ENCODE measurements around the gene TMEM114. TPM values are rescaled to one million over a fixed set of nuclear protein-coding genes. Genes with fewer than 3 reads are reported as not detected.

Gene TMEM114
- 1.8 TPM in 2 replicates for total RNA-seq
- long read RNA-seq = 0 reads

DNA sequence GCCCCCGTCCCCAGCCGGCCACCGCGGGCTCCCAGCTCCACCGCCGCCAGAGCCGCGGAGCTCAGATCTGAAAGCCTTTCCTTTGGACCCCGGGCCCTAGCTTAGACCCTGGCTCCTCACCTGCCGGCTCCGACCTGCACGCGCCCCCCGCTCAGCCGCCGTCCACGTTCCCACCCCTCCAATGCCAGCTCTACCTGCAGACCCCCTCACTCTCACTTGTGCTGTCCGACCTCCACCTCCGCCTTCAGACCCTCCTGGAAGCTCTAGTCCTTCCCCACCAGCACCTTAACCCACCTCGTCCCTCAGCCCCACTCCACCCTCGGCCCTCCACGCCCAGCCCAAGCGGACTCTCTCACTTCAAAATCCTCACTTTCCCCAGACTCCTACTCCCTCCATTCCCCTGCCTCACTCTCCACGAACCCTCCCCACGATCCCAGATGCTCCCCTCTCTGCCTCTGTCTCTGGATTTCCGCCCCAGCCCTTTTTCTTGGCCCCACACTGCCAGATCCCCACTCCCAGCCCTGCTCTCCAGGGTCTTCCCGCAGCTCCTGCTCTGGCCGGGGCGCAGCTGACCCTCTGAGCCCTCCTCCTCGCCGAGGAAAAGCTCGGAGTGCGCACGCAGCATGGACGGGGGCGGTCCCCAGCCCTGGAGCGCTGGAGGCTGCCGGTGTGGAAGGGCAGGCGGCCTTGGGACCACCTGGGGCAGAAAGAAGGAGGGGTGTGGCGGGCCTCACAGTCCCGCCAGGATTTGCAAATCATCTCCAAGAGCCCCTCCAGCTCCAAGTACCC is at the start of gene TMEM114:
Gene TMEM114 (minus strand): TSS at position 612 of the 789 bp plus-strand sequence. CDS start 673 bp downstream, outside the sequence.
- Mint-ChIP-seq H3K27ac (no peak within 1 kb of the TSS), H3K9me3 (ENCODE audit: low read depth) (no peaks in the 10 kb centered on the region), H3K4me1 (ENCODE audit: low read depth) (peaks cover 5% of the 10 kb centered on the region), H3K36me3 (ENCODE audit: insufficient read depth) (no peaks in the 10 kb centered on the region), H3K4me3 (ENCODE audit: low read depth) (peak within 1 kb of the TSS; percentile 56), H3K27me3 (peaks cover 35% of the 10 kb centered on the region)
- no peak for TF ChIP-seq CTCF (IDR thresholded peaks at IDR 0.05; ENCODE audit: unreplicated experiment)
- peak; percentile 39 for DNase-seq (ENCODE audit: low spot score, unreplicated experiment)

DNA sequence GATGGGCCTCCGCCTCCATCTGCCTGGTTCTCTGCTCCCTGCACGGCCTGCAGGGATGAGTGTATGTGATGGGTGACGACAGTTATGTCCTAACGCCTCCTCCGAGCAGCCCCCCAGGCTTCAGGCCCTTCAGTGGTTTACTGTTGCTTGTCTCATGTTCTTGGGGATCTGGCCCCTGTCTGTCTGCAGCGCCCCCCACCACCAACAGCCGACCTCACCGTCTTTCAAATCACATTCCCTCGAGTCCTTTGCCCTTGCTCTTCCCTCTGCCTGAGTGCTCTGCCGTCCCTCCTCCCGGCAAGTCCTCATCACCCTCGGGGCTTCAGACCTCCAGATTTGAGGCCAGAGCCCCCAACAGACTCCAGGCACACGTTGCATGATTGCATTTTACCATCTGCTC is 49.4 kb upstream of the TMEM114 start:
- Mint-ChIP-seq H3K36me3 (ENCODE audit: insufficient read depth) (peaks cover 30% of the 10 kb centered on the region), H3K4me1 (ENCODE audit: low read depth) (no peaks in the 10 kb centered on the region), H3K27me3 (no peaks in the 10 kb centered on the region)

GRCh38 chr16:8634991-8635736 is 44.9 kb upstream of the TMEM114 start:
- H3K9me3 Mint-ChIP-seq (ENCODE audit: low read depth) = no peaks in the 10 kb centered on the region
- peak; percentile 19 for DNase-seq (ENCODE audit: low spot score, unreplicated experiment)

More for the DNA sequence above, 49.4 kb upstream of the TMEM114 start:
- Mint-ChIP-seq H3K27ac (no peak overlapping the region), H3K9me3 (ENCODE audit: low read depth) (no peaks in the 10 kb centered on the region), H3K4me3 (ENCODE audit: low read depth) (no peak overlapping the region)
- no peak for TF ChIP-seq CTCF (IDR thresholded peaks at IDR 0.05; ENCODE audit: unreplicated experiment)
- DNase-seq (ENCODE audit: low spot score, unreplicated experiment) = no peak

GRCh38 chr16:8632675-8633182 is 42.4 kb upstream of the TMEM114 start:
- no peak for DNase-seq (ENCODE audit: low spot score, unreplicated experiment)
- TF ChIP-seq CTCF (IDR thresholded peaks at IDR 0.05; ENCODE audit: unreplicated experiment) = no peak
- no peaks in the 10 kb centered on the region for H3K27me3 Mint-ChIP-seq
- H3K9me3 Mint-ChIP-seq (ENCODE audit: low read depth) = no peaks in the 10 kb centered on the region
- no peak overlapping the region for H3K4me3 Mint-ChIP-seq (ENCODE audit: low read depth)
- H3K27ac Mint-ChIP-seq = no peak overlapping the region
- H3K36me3 Mint-ChIP-seq (ENCODE audit: insufficient read depth) = peaks cover 26% of the 10 kb centered on the region
- H3K4me1 Mint-ChIP-seq (ENCODE audit: low read depth) = no peaks in the 10 kb centered on the region

More at GRCh38 chr16:8634991-8635736, 44.9 kb upstream of the TMEM114 start:
- Mint-ChIP-seq H3K27ac (peak overlapping the region; percentile 35), H3K27me3 (no peaks in the 10 kb centered on the region), H3K4me1 (ENCODE audit: low read depth) (no peaks in the 10 kb centered on the region), H3K4me3 (ENCODE audit: low read depth) (no peak overlapping the region), H3K36me3 (ENCODE audit: insufficient read depth) (peaks cover 11% of the 10 kb centered on the region)
- TF ChIP-seq CTCF (IDR thresholded peaks at IDR 0.05; ENCODE audit: unreplicated experiment) = peak; percentile 86

DNA sequence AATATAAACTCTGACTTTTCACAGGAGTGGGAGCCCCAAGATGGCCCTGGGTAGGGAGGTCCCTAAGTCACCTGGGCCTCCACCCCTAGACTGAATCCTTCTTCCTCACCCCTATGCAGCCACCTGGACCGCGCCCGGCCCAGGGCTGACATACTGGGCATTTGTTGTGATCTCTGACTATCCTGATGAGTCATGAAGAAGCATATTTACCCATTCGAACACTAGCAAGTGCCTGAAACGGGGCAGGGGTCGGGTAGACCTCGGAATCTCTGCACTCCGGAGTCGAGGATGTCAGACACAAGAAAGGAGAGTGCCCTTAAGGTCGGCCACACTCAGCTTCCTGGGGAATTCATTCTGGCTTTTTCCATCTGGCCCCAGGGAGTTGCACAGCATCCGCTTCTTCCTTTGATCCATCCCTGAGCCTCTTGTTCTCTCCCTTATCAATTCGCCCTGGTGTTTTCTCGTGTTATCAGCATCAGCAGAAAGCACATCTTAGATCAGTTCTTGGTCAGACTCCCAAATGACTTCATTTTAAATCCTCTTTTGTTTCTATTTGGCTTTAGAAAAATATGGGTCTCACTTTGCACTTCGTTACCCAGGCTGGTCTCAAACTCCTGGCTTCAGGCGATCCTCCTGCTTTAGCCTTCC is 41.6 kb upstream of the TMEM114 start:
- H3K27ac Mint-ChIP-seq = peak overlapping the region; percentile 65
- no peak overlapping the region for H3K4me3 Mint-ChIP-seq (ENCODE audit: low read depth)
- peaks cover 31% of the 10 kb centered on the region for H3K36me3 Mint-ChIP-seq (ENCODE audit: insufficient read depth)
- H3K27me3 Mint-ChIP-seq = no peaks in the 10 kb centered on the region
- TF ChIP-seq CTCF (IDR thresholded peaks at IDR 0.05; ENCODE audit: unreplicated experiment) = no peak
- DNase-seq (ENCODE audit: low spot score, unreplicated experiment) = no peak
- no peaks in the 10 kb centered on the region for H3K4me1 Mint-ChIP-seq (ENCODE audit: low read depth)
- H3K9me3 Mint-ChIP-seq (ENCODE audit: low read depth) = no peaks in the 10 kb centered on the region
